Lower leg skin (tissue), 4 donors: ENCODE data around the gene OBSCN. TPM values are rescaled to one million over a fixed set of nuclear protein-coding genes. Genes with fewer than 3 reads are reported as not detected.

ENCODE experiments used
- DNase-seq, 2 donors: peaks; one replicate each; pipeline ENCODE4 v3.0.0-alpha.2; 2019; ENCODE audit warnings: low spot score in 2 of 2
- H3K4me3 ChIP-seq: fragments of 200-600 bp; sonication (generic); 2 replicates; pipeline ENCODE4 v1.5.1; 2017; ENCODE audit warnings: mild to moderate bottlenecking, low read depth; ENCODE audit not compliant: poor library complexity, severe bottlenecking
- CTCF ChIP-seq, 3 donors: fragments of 450-650 bp; IDR thresholded peaks; one replicate each; pipeline ENCODE4 v1.5.1; 2016; ENCODE audit warnings: antibody characterized with exemption in 3 of 3, mild to moderate bottlenecking in 3 of 3, moderate library complexity in 2 of 3
- POLR2A ChIP-seq, 2 donors: fragments of 450-650 bp; IDR thresholded peaks; one replicate each; pipeline ENCODE4 v1.6.1; 2016 to 2017; ENCODE audit warnings: antibody characterized with exemption in 2 of 2, mild to moderate bottlenecking in 1 of 2, moderate library complexity in 1 of 2
- WGBS, 2 donors: methylation state at CpG; one replicate each; pipeline ENCODE4 v1.1.5; 2018; 5-methylcytosine and 5-hydroxymethylcytosine counted together
- intact Hi-C: fragments of 100-400 bp; cut with DNase I; formaldehyde crosslinking; loops from one replicate; pipeline ENCODE4 v1.15.0; 2023; ENCODE audit warnings: low total_unique reads
- total RNA-seq, 4 donors: library from RNA; depleted of rRNA; stranded (reverse); fragments of >200 nt; gene quantifications; one replicate each; pipeline ENCODE4 v1.1.0, GENCODE V29; 2016

OBSCN gene
- total RNA-seq, 4 donors from 2014 or later: 7.4 to 39.2 (median 18.5) TPM

DNA sequence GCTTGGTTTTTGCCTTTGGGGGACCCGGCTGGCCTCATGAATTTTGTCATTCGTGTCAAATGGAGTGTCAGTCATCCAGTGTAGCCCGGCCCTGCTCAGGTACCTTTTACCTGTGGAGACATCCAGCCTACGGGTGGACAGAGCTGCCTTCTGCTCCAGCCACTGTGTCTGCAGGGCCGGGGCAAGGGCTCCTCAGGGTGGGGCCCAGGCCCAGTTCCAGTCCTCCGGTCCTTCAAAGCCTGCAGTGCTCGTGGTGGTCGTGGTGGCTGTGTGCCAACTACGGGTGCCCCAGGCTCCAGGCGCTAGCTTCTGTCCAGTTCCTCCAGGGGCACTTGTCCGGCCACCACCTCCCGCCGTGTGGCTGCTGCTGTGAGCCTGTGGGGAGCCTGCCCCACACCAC is 144.0 kb downstream of the OBSCN start:
- 87 to 98% methylated on average over 5 to 6 of the region's 13 CpGs for WGBS, 2 donors
- peak in 1 of 2 donors; percentile 74 for DNase-seq
- H3K4me3 ChIP-seq: no peak overlapping the region
- TF ChIP-seq CTCF (IDR thresholded peaks at IDR 0.05) (no peak), POLR2A (IDR thresholded peaks at IDR 0.05) (no peak)
- intact Hi-C loops: no loop called here

GRCh38 chr1:228352677-228353481 is 145.0 kb downstream of the OBSCN start:
- no peak overlapping the region for H3K4me3 ChIP-seq
- intact Hi-C loops: no loop called here
- TF ChIP-seq POLR2A (IDR thresholded peaks at IDR 0.05): no peak
- no peak for TF ChIP-seq CTCF (IDR thresholded peaks at IDR 0.05)
- no peak for DNase-seq
- WGBS, 2 donors: 93% methylated on average over 16 to 24 of the region's 29 CpGs

DNA sequence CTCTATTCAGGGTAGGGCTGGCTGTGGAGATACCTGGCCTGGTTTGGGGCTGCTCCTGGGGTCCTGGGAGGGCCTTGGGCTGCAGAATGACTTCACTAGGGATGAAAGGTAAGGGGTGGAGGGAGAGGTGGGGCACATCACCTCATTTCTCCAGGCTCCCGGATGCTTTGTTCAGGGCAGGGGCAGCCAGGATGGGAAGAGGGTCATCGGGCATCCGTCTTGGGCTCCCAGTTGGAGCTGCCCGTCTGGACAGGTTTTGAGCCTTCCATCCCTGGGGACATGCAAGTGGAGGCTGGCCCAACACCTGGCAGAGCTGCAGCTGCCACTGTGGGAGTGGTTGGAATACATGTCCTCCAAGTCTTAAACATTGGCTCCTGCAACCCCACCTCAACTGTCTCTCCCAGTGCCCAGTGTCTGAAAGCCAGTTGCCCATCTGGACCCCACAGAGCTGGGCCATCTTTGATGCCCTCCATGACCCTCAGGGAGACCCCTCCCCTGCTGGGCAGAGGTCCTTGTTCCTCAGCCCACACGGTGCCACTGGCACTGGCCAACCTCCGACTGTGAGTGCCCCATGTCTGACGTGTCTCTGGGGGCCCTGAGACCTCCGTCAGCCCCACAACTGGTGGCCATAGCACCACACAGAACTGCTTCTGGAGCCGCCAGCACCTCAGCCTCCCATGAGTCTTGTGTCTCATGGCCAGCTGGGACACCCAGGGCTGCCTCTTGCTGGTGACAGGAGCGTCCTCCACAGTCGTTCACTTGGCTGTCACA is 145.9 kb downstream of the OBSCN start:
- WGBS, 2 donors: 59 to 61% methylated on average over 7 to 8 of the region's 11 CpGs
- no peak overlapping the region for H3K4me3 ChIP-seq
- no peak for DNase-seq
- intact Hi-C loops: no loop called here
- TF ChIP-seq POLR2A (IDR thresholded peaks at IDR 0.05): no peak
- TF ChIP-seq CTCF (IDR thresholded peaks at IDR 0.05): no peak

DNA sequence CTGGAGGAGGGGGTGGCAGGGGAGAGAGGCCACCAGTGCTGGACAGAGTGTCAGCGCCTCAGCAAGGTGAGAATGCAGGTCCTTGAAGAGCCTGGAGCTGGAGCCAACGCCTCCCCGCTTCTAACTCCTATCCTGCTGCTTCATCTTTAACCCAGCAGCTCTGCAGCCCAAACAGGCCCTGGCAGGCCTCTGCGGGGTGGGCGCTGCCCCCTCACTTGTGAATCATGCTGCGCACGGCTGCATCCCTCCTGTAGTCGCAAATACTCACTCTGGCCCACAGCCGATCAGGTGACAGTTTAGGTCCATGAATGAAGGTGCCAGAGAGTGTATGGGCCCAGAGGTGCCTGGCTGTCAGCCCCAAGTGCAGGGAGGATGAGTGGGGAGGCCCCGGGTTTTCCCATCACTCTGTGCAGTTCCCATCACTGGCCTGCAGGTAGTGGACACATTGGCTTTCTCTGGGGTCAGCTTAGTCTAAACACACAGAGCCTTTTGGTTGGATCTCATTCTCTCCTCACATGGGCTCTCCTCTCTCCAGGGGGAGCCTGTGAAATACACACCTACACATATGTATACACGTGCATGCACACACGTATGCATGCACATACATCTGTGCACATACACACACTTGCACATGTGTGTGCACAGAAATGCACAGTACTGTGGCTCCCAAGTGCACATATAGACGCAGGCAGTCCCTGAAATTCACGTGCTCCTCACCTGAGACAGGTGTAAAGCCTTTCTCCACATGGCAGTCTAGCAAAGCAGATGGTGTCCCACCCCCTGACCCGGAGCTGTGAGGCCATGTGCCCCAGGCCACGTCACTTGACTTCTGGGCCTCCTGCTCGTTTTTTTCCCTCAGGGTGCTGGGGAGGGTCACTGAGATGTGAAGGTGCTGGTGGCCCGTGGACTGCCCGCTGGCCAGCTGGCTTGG is 146.8 kb downstream of the OBSCN start:
- H3K4me3 ChIP-seq: no peak overlapping the region
- 67 to 77% methylated on average over 15 to 17 of the region's 19 CpGs for WGBS, 2 donors
- TF ChIP-seq CTCF (IDR thresholded peaks at IDR 0.05) (no peak), POLR2A (IDR thresholded peaks at IDR 0.05) (no peak)
- DNase-seq: no peak
- intact Hi-C loops: no loop called here

- DNase-seq: no peak
- H3K4me3 ChIP-seq: no peak overlapping the region
- WGBS, 2 donors: 82 to 87% methylated on average over 8 of the region's 8 CpGs
- TF ChIP-seq POLR2A (IDR thresholded peaks at IDR 0.05): no peak
- TF ChIP-seq CTCF (IDR thresholded peaks at IDR 0.05): no peak
- intact Hi-C loops: no loop called here
Observed at GRCh38 chr1:228356897-228357680, 149.2 kb downstream of the OBSCN start.
